Mononuclear cell (primary cell): ENCODE results near the gene DCAF15. TPM values are rescaled to one million over a fixed set of nuclear protein-coding genes. Genes with fewer than 3 reads are reported as not detected.

Experiments used
- H3K27me3 ChIP-seq: 2 replicates; pipeline ENCODE4 v1.6.0; 2011; ENCODE audit warnings: low read length, control low read depth; ENCODE audit not compliant: insufficient read depth
- H3K4me1 ChIP-seq: 2 replicates; pipeline ENCODE4 v1.5.1; 2011; ENCODE audit warnings: mild to moderate bottlenecking, low read length, control low read depth; ENCODE audit not compliant: insufficient read depth
- H3K4me3 ChIP-seq: 2 replicates; pipeline ENCODE4 v1.5.1; 2011; ENCODE audit warnings: mild to moderate bottlenecking, low read length, moderate library complexity
- H3K9me3 ChIP-seq: 2 replicates; pipeline ENCODE4 v1.5.1; 2011; ENCODE audit warnings: low read depth, mild to moderate bottlenecking, control low read depth, low read length
- total RNA-seq: library from RNA; depleted of rRNA; stranded (reverse); fragments of >200 nt; gene quantifications from one replicate; pipeline ENCODE4 v1.2.3, GENCODE V29; 2012

The DCAF15 gene
- total RNA-seq, 1 donor = 26.1 TPM

DNA sequence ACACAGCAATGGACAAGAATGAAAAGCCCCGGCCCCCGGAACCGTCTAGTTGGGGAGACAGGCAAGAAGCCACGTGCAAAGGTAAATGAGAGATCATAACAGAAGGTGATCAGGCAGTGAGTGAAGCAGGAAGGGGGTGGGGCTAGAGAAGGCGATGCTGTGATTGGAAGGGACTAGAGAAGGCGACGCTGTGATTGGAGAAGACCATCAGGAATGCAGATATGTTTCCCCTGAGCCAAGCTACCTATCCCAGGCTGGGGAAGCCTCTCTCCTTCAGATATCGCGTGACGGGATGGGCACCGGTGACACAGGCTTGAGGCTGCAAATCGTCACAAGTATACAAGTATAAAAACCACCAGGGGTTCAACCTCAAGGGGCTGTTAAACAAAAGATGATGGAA lies 21.8 kb downstream of the DCAF15 start:
- Histone ChIP-seq H3K27me3 (no peaks in the 10 kb centered on the region), H3K9me3 (no peaks in the 10 kb centered on the region), H3K4me1 (peaks cover 8% of the 10 kb centered on the region), H3K4me3 (no peak overlapping the region)

GRCh38 chr19:13975870-13976269 lies 23.6 kb downstream of the DCAF15 start:
- no peaks in the 10 kb centered on the region for H3K27me3 ChIP-seq
- no peaks in the 10 kb centered on the region for H3K9me3 ChIP-seq
- H3K4me1 ChIP-seq = peaks cover 20% of the 10 kb centered on the region
- no peak overlapping the region for H3K4me3 ChIP-seq

DNA sequence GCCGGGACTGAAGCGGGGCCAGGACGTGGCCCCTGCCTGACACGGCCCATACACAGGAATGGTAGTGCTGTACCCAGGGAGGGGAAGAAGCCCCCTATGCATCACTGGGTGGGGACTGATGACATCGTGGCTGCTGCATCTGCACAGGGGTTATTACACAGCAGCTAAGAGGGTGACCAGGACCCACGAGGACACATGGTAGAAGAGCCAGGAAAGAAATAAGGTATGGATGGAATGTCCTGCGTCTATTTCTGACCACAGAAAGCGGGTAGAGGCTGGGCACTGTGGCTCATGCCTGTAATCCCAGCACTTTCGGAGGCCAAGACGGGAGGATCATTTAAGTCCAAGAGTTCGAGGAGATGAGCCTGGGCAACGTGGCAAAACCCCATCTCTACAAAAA lies 24.1 kb downstream of the DCAF15 start:
- H3K9me3 ChIP-seq = no peaks in the 10 kb centered on the region
- H3K4me3 ChIP-seq = no peak overlapping the region
- H3K4me1 ChIP-seq = peaks cover 24% of the 10 kb centered on the region
- H3K27me3 ChIP-seq = no peaks in the 10 kb centered on the region

DNA sequence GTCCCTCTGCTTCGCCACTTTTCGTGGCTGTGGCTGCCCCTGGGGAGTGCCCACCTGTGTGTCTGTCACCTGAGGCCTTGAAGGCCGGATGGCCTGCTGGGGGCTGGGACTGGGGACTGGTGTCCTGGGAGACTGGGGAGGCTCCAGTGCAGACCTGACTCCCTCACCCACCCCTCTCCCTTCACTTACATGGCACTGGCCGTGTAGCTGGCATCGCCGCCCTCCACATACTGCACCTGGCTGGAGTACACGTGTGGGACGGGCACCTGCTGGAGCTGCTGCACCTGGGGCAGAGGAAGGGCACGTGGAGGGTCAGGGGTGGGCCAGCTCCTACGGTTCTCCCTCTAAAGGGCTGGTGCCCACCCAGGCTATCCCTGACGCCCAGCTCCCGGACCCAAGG lies 25.5 kb downstream of the DCAF15 start:
- H3K4me1 ChIP-seq = peaks cover 34% of the 10 kb centered on the region

GRCh38 chr19:13978351-13979243 lies 26.3 kb downstream of the DCAF15 start:
- H3K4me1 ChIP-seq = peaks cover 41% of the 10 kb centered on the region
- peak overlapping the region; percentile 24 for H3K4me3 ChIP-seq
- H3K9me3 ChIP-seq = no peaks in the 10 kb centered on the region
- H3K27me3 ChIP-seq = no peaks in the 10 kb centered on the region

More for the DNA sequence above, 25.5 kb downstream of the DCAF15 start:
- no peaks in the 10 kb centered on the region for H3K27me3 ChIP-seq
- no peaks in the 10 kb centered on the region for H3K9me3 ChIP-seq
- no peak overlapping the region for H3K4me3 ChIP-seq

DNA sequence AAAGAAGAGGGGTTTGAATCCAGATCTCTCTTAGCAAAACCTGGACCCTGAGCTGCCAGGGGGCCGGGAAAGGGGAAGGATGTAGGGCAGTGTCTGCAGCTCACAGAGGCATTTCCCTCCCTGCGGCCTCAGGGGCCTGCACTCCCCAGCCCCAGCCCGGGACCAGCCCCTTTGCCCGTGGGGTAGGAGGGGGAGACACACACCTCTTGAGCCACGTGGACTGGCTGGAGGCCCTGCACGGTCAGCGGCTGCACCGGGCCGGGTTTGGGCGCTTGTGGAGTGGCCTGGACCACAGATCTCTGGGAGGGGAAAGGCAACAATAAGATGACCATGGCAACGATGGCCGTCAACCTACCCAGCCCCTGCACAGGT lies 26.9 kb downstream of the DCAF15 start:
- Histone ChIP-seq H3K27me3 (no peaks in the 10 kb centered on the region), H3K4me1 (peaks cover 46% of the 10 kb centered on the region), H3K4me3 (peak overlapping the region; percentile 24), H3K9me3 (no peaks in the 10 kb centered on the region)

- H3K4me1 ChIP-seq = peaks cover 50% of the 10 kb centered on the region
- H3K27me3 ChIP-seq = no peaks in the 10 kb centered on the region
- no peak overlapping the region for H3K4me3 ChIP-seq
Observed at GRCh38 chr19:13979686-13980085, 27.4 kb downstream of the DCAF15 start.

DNA sequence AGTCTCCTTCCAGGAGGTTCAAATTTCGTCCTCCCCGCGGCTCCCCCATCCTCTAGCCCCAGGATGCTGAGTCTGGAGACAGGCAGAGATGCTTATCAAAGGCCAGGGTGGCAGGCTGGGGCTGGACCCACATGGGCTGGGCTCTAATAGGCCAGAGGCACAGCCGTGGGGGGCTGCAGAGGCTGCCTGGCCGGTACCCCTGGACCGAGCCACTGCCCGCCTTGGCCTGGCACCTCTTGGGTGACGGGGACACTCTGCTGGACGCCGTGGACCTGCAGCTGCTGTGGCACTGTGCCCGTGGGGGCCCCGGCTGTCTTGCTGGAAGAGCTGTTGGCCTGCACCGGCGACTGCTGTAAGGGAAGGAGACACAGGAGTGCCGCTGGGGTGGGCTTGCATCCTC lies 28.0 kb downstream of the DCAF15 start:
- Histone ChIP-seq H3K4me1 (peaks cover 57% of the 10 kb centered on the region), H3K9me3 (no peaks in the 10 kb centered on the region), H3K27me3 (no peaks in the 10 kb centered on the region), H3K4me3 (no peak overlapping the region)

More at GRCh38 chr19:13979686-13980085, 27.4 kb downstream of the DCAF15 start:
- no peaks in the 10 kb centered on the region for H3K9me3 ChIP-seq

DNA sequence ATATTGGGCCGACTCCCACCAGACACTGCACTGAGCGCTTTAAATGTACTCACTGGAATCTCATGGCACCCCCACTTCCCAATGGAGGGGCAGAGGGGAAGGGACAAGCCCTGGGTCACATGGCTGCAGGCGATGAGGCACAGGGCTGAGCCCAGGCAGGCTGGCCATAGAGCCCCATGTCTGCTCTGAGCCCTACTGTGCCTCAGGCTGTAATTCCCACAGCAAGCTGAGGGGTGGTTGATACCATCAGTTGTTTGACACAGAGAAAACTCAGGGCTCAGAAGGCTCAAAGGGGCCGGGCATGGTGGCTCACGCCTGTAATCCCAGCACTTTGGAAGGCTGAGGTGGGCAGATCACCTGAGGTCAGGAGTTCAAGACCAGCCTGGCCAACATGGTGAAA lies 28.7 kb downstream of the DCAF15 start:
- no peaks in the 10 kb centered on the region for H3K9me3 ChIP-seq

DNA sequence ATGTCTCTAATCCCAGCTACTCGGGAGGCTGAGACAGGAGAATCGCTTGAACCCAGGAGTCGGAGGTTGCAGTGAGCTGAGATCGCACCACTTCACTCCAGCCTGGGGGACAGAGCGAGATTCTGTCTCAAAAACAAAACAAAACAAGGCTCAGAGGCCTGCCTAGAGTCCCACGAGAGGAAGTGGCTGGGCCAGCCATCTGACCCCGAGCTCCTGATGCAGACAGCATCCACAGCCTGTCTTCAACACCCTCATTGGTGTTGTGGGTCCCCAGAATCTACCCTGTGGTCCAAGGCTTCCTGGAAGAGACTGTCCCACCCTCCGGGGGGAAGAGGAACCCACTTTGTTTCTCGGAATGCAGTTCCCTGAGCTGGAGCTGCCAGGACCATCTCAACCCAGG lies 29.2 kb downstream of the DCAF15 start:
- Histone ChIP-seq H3K4me1 (peaks cover 68% of the 10 kb centered on the region), H3K4me3 (no peak overlapping the region), H3K9me3 (no peaks in the 10 kb centered on the region), H3K27me3 (no peaks in the 10 kb centered on the region)

More for the DNA sequence above, 28.7 kb downstream of the DCAF15 start:
- Histone ChIP-seq H3K4me3 (no peak overlapping the region), H3K4me1 (peaks cover 63% of the 10 kb centered on the region), H3K27me3 (no peaks in the 10 kb centered on the region)

GRCh38 chr19:13981988-13982501 lies 29.7 kb downstream of the DCAF15 start:
- Histone ChIP-seq H3K27me3 (no peaks in the 10 kb centered on the region), H3K9me3 (no peaks in the 10 kb centered on the region), H3K4me3 (no peak overlapping the region), H3K4me1 (peaks cover 74% of the 10 kb centered on the region)

- Histone ChIP-seq H3K27me3 (no peaks in the 10 kb centered on the region), H3K4me1 (peaks cover 81% of the 10 kb centered on the region), H3K4me3 (no peak overlapping the region), H3K9me3 (no peaks in the 10 kb centered on the region)
Observed at GRCh38 chr19:13982773-13983172, 30.5 kb downstream of the DCAF15 start.

DNA sequence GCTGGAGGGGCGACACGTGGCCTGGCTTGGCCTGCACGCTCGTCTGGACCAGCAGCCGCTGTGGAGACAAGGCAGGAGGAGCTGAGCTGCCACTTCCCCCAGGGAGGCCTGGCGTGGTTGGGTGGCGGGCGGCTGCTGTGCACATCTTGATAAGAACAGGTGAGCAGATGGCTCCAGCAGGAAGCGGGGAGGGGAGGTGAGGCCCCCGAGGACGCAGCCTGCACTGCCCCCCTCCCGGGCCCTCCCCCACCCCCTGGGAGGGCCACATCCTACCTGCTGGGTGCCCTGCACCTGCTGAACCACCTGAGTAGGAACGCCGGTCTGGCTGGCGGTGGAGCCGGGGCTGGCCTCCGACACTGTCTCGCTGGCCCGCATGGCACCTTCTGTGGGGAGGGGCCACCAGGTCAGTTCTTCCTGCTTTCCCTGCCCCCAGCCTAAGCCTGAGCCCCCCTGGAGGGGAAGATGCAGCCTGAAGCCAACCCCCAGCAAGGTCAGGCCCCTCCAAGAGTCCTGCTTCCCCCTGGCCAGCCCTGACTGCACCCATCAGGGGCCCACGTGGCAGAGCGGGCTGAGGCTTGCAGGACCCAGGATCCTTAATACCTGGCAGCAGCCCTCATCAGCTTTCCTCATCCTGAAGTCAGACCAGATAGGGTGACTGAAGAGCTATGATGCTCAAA lies 31.0 kb downstream of the DCAF15 start:
- no peaks in the 10 kb centered on the region for H3K27me3 ChIP-seq
- no peaks in the 10 kb centered on the region for H3K9me3 ChIP-seq
- H3K4me1 ChIP-seq = peaks cover 82% of the 10 kb centered on the region
- H3K4me3 ChIP-seq = no peak overlapping the region

DNA sequence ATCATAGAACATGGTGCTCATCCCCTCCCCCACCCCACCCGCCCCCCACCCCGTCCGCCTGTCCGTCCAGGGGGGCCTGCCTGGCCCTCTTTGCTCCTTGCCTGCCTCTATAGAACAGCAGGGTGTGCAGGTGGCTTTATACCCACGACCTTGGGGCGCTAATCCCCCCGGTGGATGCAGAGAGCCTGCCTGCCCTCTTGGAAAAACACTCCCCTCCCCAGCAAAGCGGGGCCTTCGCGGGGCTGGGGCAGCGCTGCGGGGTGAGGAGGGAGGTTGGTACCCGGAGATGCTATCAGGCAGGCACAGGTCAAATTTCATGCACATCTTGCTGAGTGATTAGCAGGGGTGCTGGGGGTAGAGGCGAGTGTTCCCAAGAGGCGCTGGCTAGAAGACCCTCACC lies 31.9 kb downstream of the DCAF15 start:
- H3K4me3 ChIP-seq = no peak overlapping the region
- H3K9me3 ChIP-seq = no peaks in the 10 kb centered on the region
- no peaks in the 10 kb centered on the region for H3K27me3 ChIP-seq
- H3K4me1 ChIP-seq = peaks cover 80% of the 10 kb centered on the region

GRCh38 chr19:13984875-13985741 lies 32.8 kb downstream of the DCAF15 start:
- H3K4me3 ChIP-seq = no peak overlapping the region
- H3K4me1 ChIP-seq = peaks cover 71% of the 10 kb centered on the region
- no peaks in the 10 kb centered on the region for H3K9me3 ChIP-seq
- H3K27me3 ChIP-seq = no peaks in the 10 kb centered on the region
